ENCODE results near the gene NCKAP5L.

GRCh38 chr12:49868449-49868848, 40.2 kb upstream of the NCKAP5L start:
- TF ChIP-seq CTCF (IDR thresholded peaks at IDR 0.05) (no peak), POLR2A (IDR thresholded peaks at IDR 0.05) (no peak)

Measured in testis (tissue), 2 donors.